ENCODE results near the gene RALGAPB. TPM values are rescaled to one million over a fixed set of nuclear protein-coding genes. Genes with fewer than 3 reads are reported as not detected.

Gene RALGAPB
- total RNA-seq, 4 donors from 2014 or later = 28.1 to 42.2 (median 34.7) TPM

DNA sequence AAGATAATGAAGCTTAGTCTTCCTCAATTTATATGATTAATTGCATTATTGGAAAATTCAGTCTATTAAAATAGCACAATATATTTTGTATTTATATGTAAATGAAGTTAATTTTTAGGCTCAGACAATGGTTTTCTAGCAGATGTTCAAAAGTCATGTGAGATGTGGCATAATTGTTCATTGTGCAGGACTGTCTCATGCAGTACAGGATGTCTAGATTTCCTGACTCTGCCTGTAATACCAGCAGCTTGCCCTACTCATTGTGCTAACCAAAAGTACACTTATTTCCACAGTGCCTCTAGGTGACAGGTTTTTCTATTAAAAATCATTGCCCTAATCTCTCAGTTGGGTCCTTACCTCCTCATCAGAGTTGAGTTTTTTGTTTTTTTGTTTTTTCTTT, 12.4 kb downstream of the RALGAPB start:
- TF ChIP-seq, protein P1, sequence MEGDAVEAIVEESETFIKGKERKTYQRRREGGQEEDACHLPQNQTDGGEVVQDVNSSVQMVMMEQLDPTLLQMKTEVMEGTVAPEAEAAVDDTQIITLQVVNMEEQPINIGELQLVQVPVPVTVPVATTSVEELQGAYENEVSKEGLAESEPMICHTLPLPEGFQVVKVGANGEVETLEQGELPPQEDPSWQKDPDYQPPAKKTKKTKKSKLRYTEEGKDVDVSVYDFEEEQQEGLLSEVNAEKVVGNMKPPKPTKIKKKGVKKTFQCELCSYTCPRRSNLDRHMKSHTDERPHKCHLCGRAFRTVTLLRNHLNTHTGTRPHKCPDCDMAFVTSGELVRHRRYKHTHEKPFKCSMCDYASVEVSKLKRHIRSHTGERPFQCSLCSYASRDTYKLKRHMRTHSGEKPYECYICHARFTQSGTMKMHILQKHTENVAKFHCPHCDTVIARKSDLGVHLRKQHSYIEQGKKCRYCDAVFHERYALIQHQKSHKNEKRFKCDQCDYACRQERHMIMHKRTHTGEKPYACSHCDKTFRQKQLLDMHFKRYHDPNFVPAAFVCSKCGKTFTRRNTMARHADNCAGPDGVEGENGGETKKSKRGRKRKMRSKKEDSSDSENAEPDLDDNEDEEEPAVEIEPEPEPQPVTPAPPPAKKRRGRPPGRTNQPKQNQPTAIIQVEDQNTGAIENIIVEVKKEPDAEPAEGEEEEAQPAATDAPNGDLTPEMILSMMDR (IDR thresholded peaks at IDR 0.05; ENCODE audit: low read depth) = no peak

DNA sequence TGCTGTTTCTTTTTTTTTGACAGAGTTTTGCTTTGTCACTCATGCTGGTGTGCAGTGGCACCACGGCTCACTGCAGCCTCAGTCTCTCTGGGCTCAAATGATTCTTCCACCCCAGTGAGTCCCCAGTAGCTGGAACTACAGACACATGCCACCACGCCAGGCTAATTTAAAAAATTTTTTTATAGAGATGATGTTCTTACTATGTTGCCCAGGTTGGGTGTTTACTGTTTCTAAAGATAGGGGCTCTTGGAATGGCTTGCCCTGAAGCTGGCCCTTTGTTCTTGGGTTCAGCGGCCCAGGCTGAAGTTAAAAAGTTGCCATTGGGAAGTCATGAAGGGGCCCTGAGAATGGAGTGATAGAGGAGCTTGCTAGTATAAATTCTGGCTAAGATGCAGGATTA, 16.5 kb downstream of the RALGAPB start:
- TF ChIP-seq, protein P1 (IDR thresholded peaks at IDR 0.05; ENCODE audit: low read depth) = no peak

DNA sequence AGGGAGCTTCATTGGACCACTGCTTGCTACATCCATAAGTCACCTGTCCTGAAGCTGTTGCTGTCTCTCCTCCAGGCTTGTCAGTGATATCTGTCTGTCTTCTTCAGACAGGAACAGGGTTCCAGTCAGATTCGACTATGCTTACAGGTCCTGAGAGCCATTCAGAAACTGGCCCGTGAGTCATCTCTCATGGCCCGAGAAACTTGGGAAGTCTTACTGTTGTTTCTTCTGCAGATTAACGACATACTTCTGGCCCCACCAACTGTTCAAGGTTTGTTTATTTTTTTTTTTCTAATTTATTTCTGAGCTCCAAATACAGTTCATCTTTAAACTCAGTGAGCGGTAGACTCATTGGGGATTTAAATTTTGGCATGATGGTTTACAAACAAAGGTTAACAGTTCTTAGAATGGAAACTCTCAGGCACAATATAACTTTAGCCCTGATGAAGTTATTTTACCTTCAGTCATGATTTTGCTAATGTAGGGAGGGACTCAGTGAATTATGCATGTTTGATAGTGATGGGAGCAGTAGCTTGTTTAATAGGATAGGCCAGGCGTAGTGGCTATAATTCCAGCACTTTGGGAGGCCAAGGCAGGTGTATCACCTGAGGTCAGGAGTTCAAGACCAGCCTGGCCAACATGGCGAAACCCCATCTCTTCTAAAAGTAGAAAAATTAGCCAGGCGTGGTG, 24.7 kb downstream of the RALGAPB start:
- TF ChIP-seq, protein P1 (IDR thresholded peaks at IDR 0.05; ENCODE audit: low read depth) = no peak

DNA sequence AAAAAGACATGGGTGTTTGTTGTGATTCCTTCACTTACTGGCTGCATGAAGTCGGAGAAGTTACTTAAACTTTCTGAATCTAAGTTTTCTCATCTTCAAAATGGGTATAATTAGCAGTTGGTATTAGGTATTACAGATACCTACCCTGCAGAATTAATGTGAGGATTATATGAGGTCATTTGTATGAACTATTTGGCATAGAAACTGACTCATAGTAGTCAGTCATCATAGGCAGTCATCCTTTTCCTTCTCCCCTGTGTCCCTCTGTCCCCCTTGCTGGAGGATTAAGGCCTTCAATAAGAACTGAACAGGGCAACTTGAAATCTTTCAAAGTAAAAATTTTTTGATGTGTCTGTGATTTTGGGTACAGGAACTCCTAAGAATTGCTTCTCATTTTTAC, 26.3 kb downstream of the RALGAPB start:
- TF ChIP-seq, protein P1 (IDR thresholded peaks at IDR 0.05; ENCODE audit: low read depth) = no peak

DNA sequence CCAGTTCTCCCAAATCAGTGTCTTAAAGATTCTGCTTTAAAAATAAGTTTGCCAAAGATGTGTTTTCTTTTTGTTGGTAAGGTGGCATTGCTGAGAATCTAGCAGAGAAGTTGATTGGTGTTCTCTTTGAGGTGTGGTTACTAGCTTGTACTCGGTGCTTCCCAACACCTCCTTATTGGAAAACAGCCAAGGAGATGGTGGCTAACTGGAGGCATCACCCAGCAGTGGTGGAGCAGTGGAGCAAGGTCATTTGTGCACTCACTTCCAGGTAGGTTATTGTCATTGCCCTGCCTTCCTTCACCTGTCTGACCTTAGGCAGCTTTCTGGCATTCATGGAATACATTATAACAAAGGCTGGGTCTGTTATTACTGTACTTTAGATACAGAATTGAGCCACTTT, 26.7 kb downstream of the RALGAPB start:
- TF ChIP-seq, protein P1 (IDR thresholded peaks at IDR 0.05; ENCODE audit: low read depth) = no peak

DNA sequence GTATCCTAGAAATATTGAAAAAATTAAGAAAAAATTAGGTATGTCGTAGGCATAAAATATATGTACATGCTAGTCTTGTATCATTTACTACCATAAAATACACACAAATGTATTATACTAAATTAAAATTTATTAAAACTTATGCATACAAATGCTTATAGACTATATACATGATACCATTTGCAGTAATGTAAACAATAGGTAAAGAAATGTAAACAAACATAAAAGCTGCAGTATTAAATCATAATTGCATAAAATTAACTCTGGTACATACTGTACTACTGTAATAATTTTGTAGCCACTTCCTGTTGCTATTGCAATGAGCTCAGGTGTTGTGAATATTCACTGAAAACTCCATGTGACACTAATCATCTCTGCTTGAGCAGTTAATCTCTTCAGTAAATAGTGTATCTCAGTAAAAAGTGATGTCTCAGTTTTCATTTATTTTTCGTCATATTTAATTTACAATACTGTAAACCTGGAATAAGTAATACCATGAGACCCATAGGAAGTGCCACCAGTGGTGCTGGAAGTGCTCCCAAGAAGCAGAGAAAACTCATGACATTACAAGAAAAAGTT, 29.3 kb downstream of the RALGAPB start:
- TF ChIP-seq, protein P1 (IDR thresholded peaks at IDR 0.05; ENCODE audit: low read depth) = no peak

DNA sequence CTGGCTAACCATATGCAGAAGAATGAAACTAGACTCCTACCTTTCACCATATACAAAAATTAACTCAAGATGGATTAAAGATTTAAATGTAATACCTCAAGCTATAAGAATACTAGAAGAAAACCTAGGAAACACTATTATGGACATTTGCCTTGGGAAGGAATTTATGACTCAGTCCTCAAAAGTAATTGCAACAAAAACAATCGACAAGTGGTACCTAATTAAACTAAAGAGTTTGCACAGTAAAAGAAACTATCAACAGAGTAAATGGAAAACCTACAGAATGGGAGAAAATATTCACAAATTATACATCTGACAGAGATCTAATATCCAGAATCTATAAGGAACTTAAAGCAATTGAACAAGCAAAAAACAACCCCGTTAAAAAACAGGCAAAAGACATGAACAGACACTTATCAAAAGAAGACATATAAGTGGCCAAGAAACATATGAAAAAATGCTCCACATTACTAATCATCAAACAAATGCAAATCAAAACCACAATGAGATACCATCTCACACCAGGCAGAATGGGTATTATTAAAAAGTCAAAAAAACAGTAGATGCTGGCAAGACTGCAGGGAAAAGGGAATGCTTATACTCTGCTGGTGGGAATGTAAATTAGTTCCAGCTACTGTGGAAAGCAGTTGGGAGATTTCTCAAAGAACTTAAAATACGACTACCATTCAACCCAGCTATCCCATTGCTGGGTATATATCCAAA, 31.9 kb downstream of the RALGAPB start:
- TF ChIP-seq, protein P1 (IDR thresholded peaks at IDR 0.05; ENCODE audit: low read depth) = no peak

Measured in subcutaneous adipose tissue (tissue), 4 donors.